Type B pancreatic cell (in vitro differentiated cells): Measurements from ENCODE around the gene AVPR2. TPM values are rescaled to one million over a fixed set of nuclear protein-coding genes. Genes with fewer than 3 reads are reported as not detected.

Source experiments
- DNase-seq: peaks from one replicate; pipeline ENCODE4 v3.0.0; 2021; ENCODE audit warnings: mixed read lengths; ENCODE audit not compliant: unreplicated experiment; ENCODE audit errors: extremely low spot score
- H3K27ac Mint-ChIP-seq: 2 replicates; pipeline ENCODE4 v1.8.0; 2021; ENCODE audit warnings: mild to moderate bottlenecking, mixed read lengths
- H3K27me3 Mint-ChIP-seq: 2 replicates; pipeline ENCODE4 v1.8.0; 2021; ENCODE audit warnings: mixed read lengths
- H3K36me3 Mint-ChIP-seq: 2 replicates; pipeline ENCODE4 v1.8.0; 2021; ENCODE audit warnings: mixed read lengths
- H3K4me1 Mint-ChIP-seq: one replicate; pipeline ENCODE4 v1.8.0; 2021; ENCODE audit warnings: mixed read lengths; ENCODE audit not compliant: unreplicated experiment
- H3K4me3 Mint-ChIP-seq: 2 replicates; pipeline ENCODE4 v1.8.0; 2021; ENCODE audit warnings: mild to moderate bottlenecking, mixed read lengths
- H3K9me3 Mint-ChIP-seq: 2 replicates; pipeline ENCODE4 v1.8.0; 2021; ENCODE audit warnings: mixed read lengths
- long read RNA-seq: library from polyadenylated mRNA; unstranded; transcript quantifications from one replicate; pipeline ENCODE4 v2.0.0, GENCODE V29; 2020
- total RNA-seq: library from RNA; stranded (reverse); gene quantifications from 2 replicates; pipeline ENCODE4 v1.2.1, GENCODE V29; 2021; ENCODE audit warnings: low replicate concordance
- TF ChIP-seq, protein P1 (sequence below): fragments of 200-600 bp; sonication (generic); conservative IDR thresholded peaks from 2 replicates; pipeline ENCODE4 v1.5.0; 2021; ENCODE audit warnings: antibody characterized with exemption, mild to moderate bottlenecking

Gene AVPR2
- total RNA-seq = not detected in 2 replicates
- long read RNA-seq = 0 reads

GRCh38 chrX:153903991-153904957 is at the start of gene AVPR2:
Gene AVPR2 (plus strand): TSS chrX:153904673. CDS start chrX:153905146, 473 bp downstream.
- no peak for DNase-seq
- H3K27ac Mint-ChIP-seq = no peak within 1 kb of the TSS

GRCh38 chrX:153854702-153855101 is 49.8 kb upstream of the AVPR2 start:
- no peak for DNase-seq
- TF ChIP-seq, protein P1, sequence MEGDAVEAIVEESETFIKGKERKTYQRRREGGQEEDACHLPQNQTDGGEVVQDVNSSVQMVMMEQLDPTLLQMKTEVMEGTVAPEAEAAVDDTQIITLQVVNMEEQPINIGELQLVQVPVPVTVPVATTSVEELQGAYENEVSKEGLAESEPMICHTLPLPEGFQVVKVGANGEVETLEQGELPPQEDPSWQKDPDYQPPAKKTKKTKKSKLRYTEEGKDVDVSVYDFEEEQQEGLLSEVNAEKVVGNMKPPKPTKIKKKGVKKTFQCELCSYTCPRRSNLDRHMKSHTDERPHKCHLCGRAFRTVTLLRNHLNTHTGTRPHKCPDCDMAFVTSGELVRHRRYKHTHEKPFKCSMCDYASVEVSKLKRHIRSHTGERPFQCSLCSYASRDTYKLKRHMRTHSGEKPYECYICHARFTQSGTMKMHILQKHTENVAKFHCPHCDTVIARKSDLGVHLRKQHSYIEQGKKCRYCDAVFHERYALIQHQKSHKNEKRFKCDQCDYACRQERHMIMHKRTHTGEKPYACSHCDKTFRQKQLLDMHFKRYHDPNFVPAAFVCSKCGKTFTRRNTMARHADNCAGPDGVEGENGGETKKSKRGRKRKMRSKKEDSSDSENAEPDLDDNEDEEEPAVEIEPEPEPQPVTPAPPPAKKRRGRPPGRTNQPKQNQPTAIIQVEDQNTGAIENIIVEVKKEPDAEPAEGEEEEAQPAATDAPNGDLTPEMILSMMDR = no peak
- Mint-ChIP-seq H3K9me3 (no peaks in the 10 kb centered on the region), H3K4me1 (no peaks in the 10 kb centered on the region), H3K36me3 (no peaks in the 10 kb centered on the region), H3K27ac (no peak overlapping the region), H3K27me3 (peaks cover 21% of the 10 kb centered on the region), H3K4me3 (no peak overlapping the region)

More at GRCh38 chrX:153903991-153904957, at the start of gene AVPR2:
- Mint-ChIP-seq H3K4me3 (no peak within 1 kb of the TSS), H3K36me3 (no peaks in the 10 kb centered on the region), H3K9me3 (no peaks in the 10 kb centered on the region), H3K27me3 (no peaks in the 10 kb centered on the region), H3K4me1 (no peaks in the 10 kb centered on the region)
- TF ChIP-seq, protein P1 = no peak

GRCh38 chrX:153857348-153857903 is 47.0 kb upstream of the AVPR2 start:
- Mint-ChIP-seq H3K27ac (no peak overlapping the region), H3K27me3 (peaks cover 17% of the 10 kb centered on the region), H3K36me3 (no peaks in the 10 kb centered on the region), H3K9me3 (no peaks in the 10 kb centered on the region), H3K4me1 (no peaks in the 10 kb centered on the region), H3K4me3 (no peak overlapping the region)
- no peak for DNase-seq
- TF ChIP-seq, protein P1 = no peak

DNA sequence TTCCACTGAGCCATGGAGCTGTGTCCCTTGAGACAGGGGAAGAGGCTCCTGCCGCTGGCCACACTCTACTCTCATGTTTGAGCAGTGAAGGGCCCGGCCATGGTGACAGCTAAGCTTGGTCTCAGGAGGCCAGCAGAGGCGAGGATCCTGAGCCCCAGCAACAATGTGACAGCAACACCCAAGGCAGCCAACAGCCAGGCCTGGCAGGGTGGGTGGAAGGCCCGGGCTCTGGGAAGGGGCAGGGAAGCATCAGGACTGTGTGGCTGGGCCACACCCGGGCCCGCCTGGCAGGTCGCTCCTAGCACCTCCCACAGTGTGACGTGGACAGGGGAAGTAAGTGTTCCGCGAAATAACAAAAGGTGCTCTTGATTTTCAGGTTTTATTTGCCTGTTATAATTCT is 43.3 kb upstream of the AVPR2 start:
- Mint-ChIP-seq H3K4me1 (no peaks in the 10 kb centered on the region), H3K4me3 (no peak overlapping the region), H3K27ac (no peak overlapping the region), H3K9me3 (no peaks in the 10 kb centered on the region), H3K36me3 (no peaks in the 10 kb centered on the region), H3K27me3 (peaks cover 17% of the 10 kb centered on the region)
- no peak for DNase-seq
- TF ChIP-seq, protein P1 = no peak

GRCh38 chrX:153861733-153862310 is 42.7 kb upstream of the AVPR2 start:
- Mint-ChIP-seq H3K4me3 (no peak overlapping the region), H3K27me3 (peaks cover 13% of the 10 kb centered on the region), H3K4me1 (no peaks in the 10 kb centered on the region), H3K36me3 (no peaks in the 10 kb centered on the region), H3K9me3 (no peaks in the 10 kb centered on the region), H3K27ac (no peak overlapping the region)
- TF ChIP-seq, protein P1 = no peak
- DNase-seq = no peak
